H9 (cell line): ENCODE results near the gene PCDHA4. TPM values are rescaled to one million over a fixed set of nuclear protein-coding genes. Genes with fewer than 3 reads are reported as not detected.
"Not testable (repeated sequence)": the region's sequence is repeated elsewhere in the genome, so short reads cannot be mapped to it uniquely, and the experiment has no call there.

Experiments used
- DNase-seq: peaks from one replicate; pipeline ENCODE4 v3.0.0-alpha.2; 2017
- H2AFZ ChIP-seq: one replicate; pipeline ENCODE4 v1.6.1; 2013; ENCODE audit warnings: mild to moderate bottlenecking, low read length, control low read depth, moderate library complexity
- H2AK5ac ChIP-seq: 2 replicates; pipeline ENCODE4 v1.6.1; 2013; ENCODE audit warnings: low read length, control low read depth, mixed read lengths; ENCODE audit not compliant: insufficient read length
- H2BK120ac ChIP-seq: one replicate; pipeline ENCODE4 v1.6.1; 2013; ENCODE audit warnings: low read depth, mild to moderate bottlenecking, low read length, control low read depth, inconsistent platforms; ENCODE audit not compliant: poor library complexity, severe bottlenecking
- H2BK12ac ChIP-seq: 2 replicates; pipeline ENCODE4 v1.6.1; 2013; ENCODE audit warnings: low read length, control low read depth, mixed read lengths, low read depth; ENCODE audit not compliant: insufficient read length
- H2BK15ac ChIP-seq: 2 replicates; pipeline ENCODE4 v1.6.1; 2013; ENCODE audit warnings: low read depth, low read length, control low read depth
- H2BK20ac ChIP-seq: one replicate; pipeline ENCODE4 v1.6.1; 2013; ENCODE audit warnings: low read depth, mild to moderate bottlenecking, low read length, control low read depth, inconsistent platforms; ENCODE audit not compliant: poor library complexity, severe bottlenecking
- H2BK5ac ChIP-seq: 2 replicates; pipeline ENCODE4 v1.6.1; 2013; ENCODE audit warnings: low read length, control low read depth, mixed read lengths; ENCODE audit not compliant: insufficient read length
- H3K14ac ChIP-seq: 2 replicates; pipeline ENCODE4 v1.6.1; 2013; ENCODE audit warnings: low read length, control low read depth; ENCODE audit not compliant: insufficient read depth
- H3K18ac ChIP-seq: 2 replicates; pipeline ENCODE4 v1.6.1; 2013; ENCODE audit warnings: low read depth, mild to moderate bottlenecking, mixed read lengths, low read length, control low read depth; ENCODE audit not compliant: insufficient read length
- H3K23ac ChIP-seq: 2 replicates; pipeline ENCODE4 v1.6.1; 2013; ENCODE audit warnings: low read length, control low read depth, mixed read lengths, low read depth; ENCODE audit not compliant: insufficient read length
- H3K23me2 ChIP-seq: 2 replicates; pipeline ENCODE4 v1.6.1; 2013; ENCODE audit warnings: low read depth, mild to moderate bottlenecking, mixed read lengths, low read length, control low read depth; ENCODE audit not compliant: insufficient read length, poor library complexity, severe bottlenecking
- H3K27ac ChIP-seq: 2 replicates; pipeline ENCODE4 v1.5.1; 2013; ENCODE audit warnings: low read length, control low read depth, mixed read lengths, low read depth; ENCODE audit not compliant: insufficient read length
- H3K27me3 ChIP-seq: 2 replicates; pipeline ENCODE4 v1.6.1; 2013; ENCODE audit warnings: low read length, control low read depth, inconsistent platforms; ENCODE audit not compliant: insufficient read depth
- H3K4ac ChIP-seq: 2 replicates; pipeline ENCODE4 v1.6.1; 2013; ENCODE audit warnings: low read depth, mild to moderate bottlenecking, control low read depth, inconsistent platforms, low read length, moderate library complexity
- H3K4me1 ChIP-seq: 2 replicates; pipeline ENCODE4 v1.6.1; 2013; ENCODE audit warnings: low read length, control low read depth, inconsistent platforms; ENCODE audit not compliant: insufficient read depth
- H3K4me2 ChIP-seq: 2 replicates; pipeline ENCODE4 v1.6.1; 2013; ENCODE audit warnings: low read length, control low read depth, mixed read lengths; ENCODE audit not compliant: insufficient read length, insufficient read depth
- H3K56ac ChIP-seq: 2 replicates; pipeline ENCODE4 v1.6.1; 2013; ENCODE audit warnings: low read depth, mild to moderate bottlenecking, mixed read lengths, low read length, control low read depth; ENCODE audit not compliant: insufficient read length
- H3K79me1 ChIP-seq: 2 replicates; pipeline ENCODE4 v1.6.1; 2013; ENCODE audit warnings: low read depth, mild to moderate bottlenecking, moderate library complexity, low read length, control low read depth, inconsistent platforms; ENCODE audit not compliant: insufficient read depth, poor library complexity, severe bottlenecking
- H3K79me2 ChIP-seq: 2 replicates; pipeline ENCODE4 v1.6.1; 2013; ENCODE audit warnings: low read length, control low read depth, inconsistent platforms; ENCODE audit not compliant: insufficient read depth
- H3K9ac ChIP-seq: 2 replicates; pipeline ENCODE4 v1.6.1; 2013; ENCODE audit warnings: low read length, control low read depth, mixed read lengths; ENCODE audit not compliant: insufficient read length; ENCODE audit errors: extremely low read depth
- H3K9me3 ChIP-seq: one replicate; pipeline ENCODE4 v1.6.1; 2013; ENCODE audit warnings: low read depth, low read length, inconsistent platforms; ENCODE audit not compliant: control insufficient read depth
- H3T11ph ChIP-seq: one replicate; pipeline ENCODE4 v1.6.1; 2013; ENCODE audit warnings: mild to moderate bottlenecking, low read length, control low read depth, inconsistent platforms
- H4K20me1 ChIP-seq: one replicate; pipeline ENCODE4 v1.6.1; 2013; ENCODE audit not compliant: control insufficient read depth, insufficient read length, insufficient read depth
- H4K5ac ChIP-seq: 2 replicates; pipeline ENCODE4 v1.6.1; 2013; ENCODE audit warnings: low read depth, mild to moderate bottlenecking, mixed read lengths, low read length, control low read depth; ENCODE audit not compliant: insufficient read length
- H4K8ac ChIP-seq: replicated peaks from 2 replicates; pipeline ENCODE4 v1.6.1; 2013; ENCODE audit warnings: low read length, control low read depth, mixed read lengths, low read depth; ENCODE audit not compliant: insufficient read length
- H4K91ac ChIP-seq: 2 replicates; pipeline ENCODE4 v1.6.1; 2013; ENCODE audit warnings: low read depth, mild to moderate bottlenecking, moderate library complexity, mixed read lengths, low read length, control low read depth; ENCODE audit not compliant: insufficient read length
- H3K27ac Mint-ChIP-seq, 3 experiments: 2 replicates in 2 of 3; 3 replicates in 1 of 3; pipeline ENCODE4 v1.8.0; 2020 to 2021; ENCODE audit warnings: mixed read lengths in 3 of 3, mild to moderate bottlenecking in 1 of 3, moderate library complexity in 1 of 3
- H3K27me3 Mint-ChIP-seq: 2 replicates; pipeline ENCODE4 v1.8.0; 2021; ENCODE audit warnings: low read depth, mild to moderate bottlenecking, moderate library complexity, mixed read lengths
- H3K36me3 Mint-ChIP-seq, 3 experiments: 2 replicates in 2 of 3; 3 replicates in 1 of 3; pipeline ENCODE4 v1.8.0; 2020 to 2021; ENCODE audit warnings: low read depth in 3 of 3, mixed read lengths in 3 of 3; ENCODE audit not compliant: insufficient read depth in 1 of 3
- H3K4me1 Mint-ChIP-seq, 2 experiments: 2 replicates each; pipeline ENCODE4 v1.8.0; 2020; ENCODE audit warnings: mixed read lengths in 2 of 2
- H3K4me3 Mint-ChIP-seq, 2 experiments: 2 replicates in 1 of 2; 3 replicates in 1 of 2; pipeline ENCODE4 v1.8.0; 2020 to 2021; ENCODE audit warnings: mild to moderate bottlenecking in 2 of 2, mixed read lengths in 2 of 2, moderate library complexity in 1 of 2
- H3K9me3 Mint-ChIP-seq, 2 experiments: 2 replicates in 1 of 2; 3 replicates in 1 of 2; pipeline ENCODE4 v1.8.0; 2020; ENCODE audit warnings: mild to moderate bottlenecking in 2 of 2, mixed read lengths in 2 of 2, moderate library complexity in 1 of 2
- WGBS: extraction: QIAGEN DNeasy Blood & Tissue Kit; methylation state at CpG from one replicate; pipeline ENCODE4 v1.1.7; 2013; ENCODE audit warnings: missing lambda C conversion rate, low lambda C conversion rate, mixed read lengths; ENCODE audit not compliant: insufficient read length; ENCODE audit errors: extremely low coverage; 5-methylcytosine and 5-hydroxymethylcytosine counted together
- total RNA-seq: library from RNA; stranded (reverse); gene quantifications from 2 replicates; pipeline ENCODE4 v1.2.1, GENCODE V29; 2021
- TF ChIP-seq, protein P1 (sequence below): fragments of 200-600 bp; sonication (generic); conservative IDR thresholded peaks from 3 replicates; pipeline ENCODE4 v1.8.0; 2021; ENCODE audit warnings: antibody characterized with exemption, mild to moderate bottlenecking

PCDHA4 gene
- total RNA-seq, 1 experiment from 2014 or later = 3.5 TPM

DNA sequence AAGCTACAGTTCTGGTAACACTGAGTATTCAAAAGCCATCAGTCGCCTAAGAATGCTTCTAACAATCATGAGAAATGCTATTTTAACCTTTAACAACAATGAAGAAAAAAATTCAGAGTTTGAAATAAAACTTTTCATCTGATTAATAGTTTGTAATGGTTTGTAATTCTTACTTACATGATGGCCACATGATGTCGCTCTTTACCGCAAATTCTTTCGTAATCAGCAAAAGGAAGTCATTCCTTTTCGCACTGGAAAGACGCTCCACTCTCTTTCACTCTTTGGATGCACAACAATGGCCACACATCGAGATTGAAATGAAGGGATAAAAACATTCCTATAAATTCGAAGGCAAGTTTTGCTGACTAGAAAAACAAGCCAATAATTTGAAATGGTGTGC, 27.1 kb downstream of the PCDHA4 start, which contains the start of gene PCDHA7:
PCDHA7 (plus strand) TSS at position 277 of the 400 bp plus-strand sequence; CDS start at position 392, 115 bp downstream.
- H4K8ac ChIP-seq = no peak within 1 kb of the TSS
- Mint-ChIP-seq H3K4me3 (peak within 1 kb of the TSS in 1 of 2 experiments; percentile 33; a peak in 1 of 5 replicates), H3K27ac (no peak within 1 kb of the TSS), H3K36me3 (peaks cover 17 to 44% (median 19%) of the 10 kb centered on the region in 3 experiments), H3K27me3 (no peaks in the 10 kb centered on the region), H3K9me3 (peaks cover 25 to 28% of the 10 kb centered on the region in 2 experiments), H3K4me1 (peaks cover 0 to 5% of the 10 kb centered on the region in 2 experiments; a peak in 1 of 4 replicates)
- H2AFZ ChIP-seq = no peak within 1 kb of the TSS
- no peaks in the 10 kb centered on the region for H4K20me1 ChIP-seq
- no peaks in the 10 kb centered on the region for H3K4me1 ChIP-seq
- no peak within 1 kb of the TSS for H3K4ac ChIP-seq
- H3K4me2 ChIP-seq = no peak within 1 kb of the TSS
- H3K23me2 ChIP-seq = no peaks in the 10 kb centered on the region
- no peak within 1 kb of the TSS for H2BK15ac ChIP-seq
- no peak for DNase-seq
- H2BK20ac ChIP-seq = no peak within 1 kb of the TSS
- H3K56ac ChIP-seq = no peak within 1 kb of the TSS
- H2AK5ac ChIP-seq = no peak within 1 kb of the TSS
- H4K91ac ChIP-seq = no peak within 1 kb of the TSS
- TF ChIP-seq, protein P1, sequence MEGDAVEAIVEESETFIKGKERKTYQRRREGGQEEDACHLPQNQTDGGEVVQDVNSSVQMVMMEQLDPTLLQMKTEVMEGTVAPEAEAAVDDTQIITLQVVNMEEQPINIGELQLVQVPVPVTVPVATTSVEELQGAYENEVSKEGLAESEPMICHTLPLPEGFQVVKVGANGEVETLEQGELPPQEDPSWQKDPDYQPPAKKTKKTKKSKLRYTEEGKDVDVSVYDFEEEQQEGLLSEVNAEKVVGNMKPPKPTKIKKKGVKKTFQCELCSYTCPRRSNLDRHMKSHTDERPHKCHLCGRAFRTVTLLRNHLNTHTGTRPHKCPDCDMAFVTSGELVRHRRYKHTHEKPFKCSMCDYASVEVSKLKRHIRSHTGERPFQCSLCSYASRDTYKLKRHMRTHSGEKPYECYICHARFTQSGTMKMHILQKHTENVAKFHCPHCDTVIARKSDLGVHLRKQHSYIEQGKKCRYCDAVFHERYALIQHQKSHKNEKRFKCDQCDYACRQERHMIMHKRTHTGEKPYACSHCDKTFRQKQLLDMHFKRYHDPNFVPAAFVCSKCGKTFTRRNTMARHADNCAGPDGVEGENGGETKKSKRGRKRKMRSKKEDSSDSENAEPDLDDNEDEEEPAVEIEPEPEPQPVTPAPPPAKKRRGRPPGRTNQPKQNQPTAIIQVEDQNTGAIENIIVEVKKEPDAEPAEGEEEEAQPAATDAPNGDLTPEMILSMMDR = 0 out of 3 replicates have a peak, but pooled peaks have one; percentile 19
- no peak within 1 kb of the TSS for H3K9ac ChIP-seq
- H3T11ph ChIP-seq = no peak within 1 kb of the TSS
- H2BK5ac ChIP-seq = no peak within 1 kb of the TSS
- H3K23ac ChIP-seq = no peak within 1 kb of the TSS
- no peak within 1 kb of the TSS for H3K18ac ChIP-seq
- H4K5ac ChIP-seq = no peak within 1 kb of the TSS
- no peaks in the 10 kb centered on the region for H3K27me3 ChIP-seq
- no peak within 1 kb of the TSS for H3K14ac ChIP-seq
- no peak within 1 kb of the TSS for H2BK120ac ChIP-seq
- no peaks in the 10 kb centered on the region for H3K79me1 ChIP-seq
- H3K9me3 ChIP-seq = no peaks in the 10 kb centered on the region
- H3K79me2 ChIP-seq = no peaks in the 10 kb centered on the region
- no peak within 1 kb of the TSS for H3K27ac ChIP-seq
- no peak within 1 kb of the TSS for H2BK12ac ChIP-seq
- WGBS = no CpG with 5 or more reads among the region's 8 CpGs

DNA sequence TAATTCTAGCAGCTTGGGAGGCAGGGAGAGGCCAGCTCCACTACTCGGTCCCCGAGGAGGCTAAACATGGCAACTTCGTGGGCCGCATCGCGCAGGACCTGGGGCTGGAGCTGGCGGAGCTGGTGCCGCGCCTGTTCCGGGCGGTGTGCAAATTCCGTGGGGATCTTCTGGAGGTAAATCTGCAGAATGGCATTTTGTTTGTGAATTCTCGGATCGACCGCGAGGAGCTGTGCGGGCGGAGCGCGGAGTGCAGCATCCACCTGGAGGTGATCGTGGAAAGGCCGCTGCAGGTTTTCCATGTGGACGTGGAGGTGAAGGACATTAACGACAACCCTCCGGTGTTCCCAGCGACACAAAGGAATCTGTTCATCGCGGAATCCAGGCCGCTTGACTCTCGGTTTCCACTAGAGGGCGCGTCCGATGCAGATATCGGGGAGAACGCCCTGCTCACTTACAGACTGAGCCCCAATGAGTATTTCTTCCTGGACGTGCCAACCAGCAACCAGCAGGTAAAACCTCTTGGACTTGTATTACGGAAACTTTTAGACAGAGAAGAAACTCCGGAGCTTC, 27.7 kb downstream of the PCDHA4 start:
- H2BK20ac ChIP-seq, H3K4me1 Mint-ChIP-seq, H2BK5ac ChIP-seq, H3K9me3 ChIP-seq, H2AK5ac ChIP-seq, H3K4ac ChIP-seq, H2BK120ac ChIP-seq, H4K20me1 ChIP-seq, H2BK12ac ChIP-seq, H4K91ac ChIP-seq, H2BK15ac ChIP-seq, H3K9ac ChIP-seq, H3K27me3 ChIP-seq, H4K5ac ChIP-seq, H3K23ac ChIP-seq, H2AFZ ChIP-seq, H3K14ac ChIP-seq, H3K79me2 ChIP-seq, H3K23me2 ChIP-seq, H3T11ph ChIP-seq, H3K18ac ChIP-seq, DNase-seq, H3K56ac ChIP-seq, H3K27ac ChIP-seq, H3K27me3 Mint-ChIP-seq, H3K4me2 ChIP-seq, H4K8ac ChIP-seq, H3K27ac Mint-ChIP-seq, H3K4me1 ChIP-seq, H3K79me1 ChIP-seq: not testable (repeated sequence)
- WGBS = no CpG with 5 or more reads among the region's 38 CpGs
- Mint-ChIP-seq H3K36me3 (peaks cover 14 to 38% (median 15%) of the 10 kb centered on the region in 3 experiments), H3K4me3 (peak overlapping the region in 1 of 2 experiments; percentile 33; a peak in 1 of 5 replicates), H3K9me3 (peaks cover 20 to 26% of the 10 kb centered on the region in 2 experiments)
